Measurements from ENCODE around the gene FKBP5. TPM values are rescaled to one million over a fixed set of nuclear protein-coding genes. Genes with fewer than 3 reads are reported as not detected.
A peak's percentile ranks its signal among the peaks of the same experiment; 100 is the strongest.

The FKBP5 gene
- total RNA-seq, 1 experiment from 2014 or later: 33.9 TPM

- Histone ChIP-seq H3K18ac (ENCODE audit: insufficient read length, low read depth, low read length) (no peak overlapping the region), H3K23ac (ENCODE audit: insufficient read length, low read depth, low read length) (no peak overlapping the region), H3K14ac (ENCODE audit: insufficient read depth, low read length) (no peak overlapping the region), H2BK20ac (ENCODE audit: low read depth, low read length, poor library complexity, severe bottlenecking) (no peak overlapping the region), H3K4ac (ENCODE audit: low read depth, low read length) (no peak overlapping the region), H2BK120ac (ENCODE audit: low read depth, low read length, poor library complexity, severe bottlenecking) (no peak overlapping the region), H3K23me2 (ENCODE audit: insufficient read length, low read depth, low read length, poor library complexity, severe bottlenecking) (peaks cover 3% of the 10 kb centered on the region), H2BK5ac (ENCODE audit: insufficient read length, low read length) (no peak overlapping the region), H2BK15ac (ENCODE audit: low read depth, low read length) (no peak overlapping the region), H3K79me1 (ENCODE audit: insufficient read depth, low read depth, low read length, poor library complexity, severe bottlenecking) (no peaks in the 10 kb centered on the region), H4K91ac (ENCODE audit: insufficient read length, low read depth, low read length) (no peak overlapping the region), H3K9me3 (ENCODE audit: control insufficient read depth, low read depth, low read length) (no peaks in the 10 kb centered on the region), H2BK12ac (ENCODE audit: insufficient read length, low read depth, low read length) (no peak overlapping the region), H3K9ac (ENCODE audit: extremely low read depth, insufficient read length, low read length) (no peak overlapping the region), H3T11ph (ENCODE audit: low read length) (no peak overlapping the region), H2AK5ac (ENCODE audit: insufficient read length, low read length) (no peak overlapping the region), H3K56ac (ENCODE audit: insufficient read length, low read depth, low read length) (no peak overlapping the region), H2AFZ (ENCODE audit: low read length) (no peak overlapping the region), H4K8ac (replicated peaks; ENCODE audit: insufficient read length, low read depth, low read length) (no peak overlapping the region), H3K27ac (ENCODE audit: insufficient read length, low read depth, low read length) (no peak overlapping the region), H4K5ac (ENCODE audit: insufficient read length, low read depth, low read length) (no peak overlapping the region), H3K4me2 (ENCODE audit: insufficient read depth, insufficient read length, low read length) (no peak overlapping the region), H3K79me2 (ENCODE audit: insufficient read depth, low read length) (no peaks in the 10 kb centered on the region), H3K27me3 (ENCODE audit: insufficient read depth, low read length) (no peaks in the 10 kb centered on the region), H3K4me1 (ENCODE audit: insufficient read depth, low read length) (peaks cover 10% of the 10 kb centered on the region), H4K20me1 (ENCODE audit: control insufficient read depth, insufficient read depth, insufficient read length) (no peaks in the 10 kb centered on the region)
- Mint-ChIP-seq H3K27me3 (ENCODE audit: low read depth) (no peaks in the 10 kb centered on the region), H3K4me1 (peaks cover 65 to 67% of the 10 kb centered on the region in 2 experiments), H3K4me3 (no peak overlapping the region), H3K36me3 (ENCODE audit: insufficient read depth in 1 of 3, low read depth in 3 of 3) (no peaks in the 10 kb centered on the region), H3K9me3 (no peaks in the 10 kb centered on the region), H3K27ac (no peak overlapping the region)
- peak; percentile 79 for DNase-seq
- no CpG with 5 or more reads among the region's 8 CpGs for WGBS (ENCODE audit: extremely low coverage, insufficient read length, low lambda C conversion rate)
- TF ChIP-seq CTCF (conservative IDR thresholded peaks at IDR 0.05): peak; percentile 93
These were observed 47.7 kb upstream of the FKBP5 start for GRCh38 chr6:35736253-35736894.
